ENCODE measurements around the gene DDX56.

DDX56 gene

GRCh38 chr7:44581879-44582603 is 8.3 kb upstream of the DDX56 start, which contains the start of gene TMED4:
Gene TMED4 (minus strand): TSS chr7:44582231. CDS start chr7:44582206, 25 bp downstream.
- DNase-seq (ENCODE audit: low read depth) = peak; percentile 97
- peak within 1 kb of the TSS; percentile 83 for H3K4me3 ChIP-seq (ENCODE audit: control insufficient read depth, low read depth, low read length)
- TF ChIP-seq CTCF (conservative IDR thresholded peaks at IDR 0.05; ENCODE audit: control insufficient read depth, insufficient read depth, low read depth, low read length) = no peak

- peak overlapping the region; percentile 83 for H3K4me3 ChIP-seq (ENCODE audit: control insufficient read depth, low read depth, low read length)
- DNase-seq (ENCODE audit: low read depth) = peak; percentile 7
Observed at GRCh38 chr7:44580945-44581878, 7.5 kb upstream of the DDX56 start.

GRCh38 chr7:44576228-44576627 is 2.5 kb upstream of the DDX56 start:
- DNase-seq (ENCODE audit: low read depth) = no peak
- H3K4me3 ChIP-seq (ENCODE audit: control insufficient read depth, low read depth, low read length) = no peak overlapping the region
- TF ChIP-seq CTCF (conservative IDR thresholded peaks at IDR 0.05; ENCODE audit: control insufficient read depth, insufficient read depth, low read depth, low read length) = no peak

More at GRCh38 chr7:44580945-44581878, 7.5 kb upstream of the DDX56 start:
- TF ChIP-seq CTCF (conservative IDR thresholded peaks at IDR 0.05; ENCODE audit: control insufficient read depth, insufficient read depth, low read depth, low read length) = no peak

GRCh38 chr7:44575054-44575453 is 1.3 kb upstream of the DDX56 start:
- no peak for TF ChIP-seq CTCF (conservative IDR thresholded peaks at IDR 0.05; ENCODE audit: control insufficient read depth, insufficient read depth, low read depth, low read length)
- no peak overlapping the region for H3K4me3 ChIP-seq (ENCODE audit: control insufficient read depth, low read depth, low read length)
- DNase-seq (ENCODE audit: low read depth) = no peak

GRCh38 chr7:44574287-44574872 is 672 bp upstream of the DDX56 start:
- peak overlapping the region; percentile 94 for H3K4me3 ChIP-seq (ENCODE audit: control insufficient read depth, low read depth, low read length)
- DNase-seq (ENCODE audit: low read depth) = no peak
- TF ChIP-seq CTCF (conservative IDR thresholded peaks at IDR 0.05; ENCODE audit: control insufficient read depth, insufficient read depth, low read depth, low read length) = no peak

- no peak for TF ChIP-seq CTCF (conservative IDR thresholded peaks at IDR 0.05; ENCODE audit: control insufficient read depth, insufficient read depth, low read depth, low read length)
- H3K4me3 ChIP-seq (ENCODE audit: control insufficient read depth, low read depth, low read length) = peak overlapping the region; percentile 94
- no peak for DNase-seq (ENCODE audit: low read depth)
Observed at GRCh38 chr7:44572771-44573170, 937 bp downstream of the DDX56 start.

Data from fibroblast of mammary gland (primary cell).